Stimulated activated CD4-positive, alpha-beta T cell treated with anti-CD3 and anti-CD28 coated beads, Interleukin-15, amount 100 ng/mL, for 48 hours (primary cell): ENCODE data around the gene RPL18.
"Not testable (repeated sequence)": the region's sequence is repeated elsewhere in the genome, so short reads cannot be mapped to it uniquely, and the experiment has no call there.

Experiments
- DNase-seq, 2 donors: peaks; one replicate each; pipeline ENCODE4 v3.0.0-alpha.2; 2020; ENCODE audit warnings: low read depth in 2 of 2

The RPL18 gene

GRCh38 chr19:48618916-48619691 lies at the start of gene RPL18, which contains the start of gene SPHK2:
RPL18 (minus strand) TSS chr19:48619178; CDS start chr19:48619143, 35 bp downstream.
SPHK2 (plus strand) TSS chr19:48619506; CDS start chr19:48620515, 1,009 bp downstream.
- peak; percentile 93 for DNase-seq

GRCh38 chr19:48668761-48669160 lies 49.8 kb upstream of the RPL18 start:
- no peak for DNase-seq

GRCh38 chr19:48668332-48668731 lies 49.4 kb upstream of the RPL18 start:
- DNase-seq = no peak

- no peak for DNase-seq
Measured at GRCh38 chr19:48665786-48666185, 46.8 kb upstream of the RPL18 start.

- DNase-seq = no peak
Measured at GRCh38 chr19:48664476-48664875, 45.5 kb upstream of the RPL18 start.

- no peak for DNase-seq
Measured at GRCh38 chr19:48663667-48664066, 44.7 kb upstream of the RPL18 start.

GRCh38 chr19:48661711-48662090 lies 42.7 kb upstream of the RPL18 start:
- DNase-seq = no peak

GRCh38 chr19:48660852-48661710 lies 42.1 kb upstream of the RPL18 start:
- DNase-seq = peak; percentile 70 to 79

- DNase-seq = no peak
Measured at GRCh38 chr19:48659768-48660167, 40.8 kb upstream of the RPL18 start.

GRCh38 chr19:48658483-48658882 lies 39.5 kb upstream of the RPL18 start:
- no peak for DNase-seq

GRCh38 chr19:48657828-48658227 lies 38.9 kb upstream of the RPL18 start:
- DNase-seq = not testable (repeated sequence)

GRCh38 chr19:48656840-48657474 lies 38.0 kb upstream of the RPL18 start:
- DNase-seq = no peak

- no peak for DNase-seq
Measured at GRCh38 chr19:48654299-48655059, 35.5 kb upstream of the RPL18 start.

GRCh38 chr19:48651683-48652048 lies 32.7 kb upstream of the RPL18 start:
- DNase-seq = no peak

GRCh38 chr19:48650974-48651682 lies 32.1 kb upstream of the RPL18 start:
- no peak for DNase-seq

GRCh38 chr19:48648134-48648533 lies 29.2 kb upstream of the RPL18 start:
- DNase-seq = no peak

GRCh38 chr19:48646722-48647216 lies 27.8 kb upstream of the RPL18 start:
- no peak for DNase-seq

- DNase-seq = peak; percentile 83 to 90
Measured at GRCh38 chr19:48646001-48646721, 27.2 kb upstream of the RPL18 start, which contains the start of gene CA11. CA11 (minus strand) TSS chr19:48646187; CDS start chr19:48645632, 555 bp downstream.

GRCh38 chr19:48645620-48646000 lies 26.6 kb upstream of the RPL18 start:
- no peak for DNase-seq
